MM.1S (cell line): ENCODE measurements around the gene PDE6B.

Experiments
- CTCF ChIP-seq: fragments of 300-600 bp; sonication (generic); IDR thresholded peaks from 2 replicates; pipeline ENCODE4 v1.5.1; 2016; ENCODE audit warnings: antibody characterized with exemption, low read length, mixed read lengths
- EZH2 ChIP-seq: fragments of 300-600 bp; sonication (generic); optimal IDR thresholded peaks from 2 replicates; pipeline ENCODE3; 2017; ENCODE audit warnings: low read depth, mild to moderate bottlenecking, antibody characterized with exemption, low read length, mixed read lengths

DNA sequence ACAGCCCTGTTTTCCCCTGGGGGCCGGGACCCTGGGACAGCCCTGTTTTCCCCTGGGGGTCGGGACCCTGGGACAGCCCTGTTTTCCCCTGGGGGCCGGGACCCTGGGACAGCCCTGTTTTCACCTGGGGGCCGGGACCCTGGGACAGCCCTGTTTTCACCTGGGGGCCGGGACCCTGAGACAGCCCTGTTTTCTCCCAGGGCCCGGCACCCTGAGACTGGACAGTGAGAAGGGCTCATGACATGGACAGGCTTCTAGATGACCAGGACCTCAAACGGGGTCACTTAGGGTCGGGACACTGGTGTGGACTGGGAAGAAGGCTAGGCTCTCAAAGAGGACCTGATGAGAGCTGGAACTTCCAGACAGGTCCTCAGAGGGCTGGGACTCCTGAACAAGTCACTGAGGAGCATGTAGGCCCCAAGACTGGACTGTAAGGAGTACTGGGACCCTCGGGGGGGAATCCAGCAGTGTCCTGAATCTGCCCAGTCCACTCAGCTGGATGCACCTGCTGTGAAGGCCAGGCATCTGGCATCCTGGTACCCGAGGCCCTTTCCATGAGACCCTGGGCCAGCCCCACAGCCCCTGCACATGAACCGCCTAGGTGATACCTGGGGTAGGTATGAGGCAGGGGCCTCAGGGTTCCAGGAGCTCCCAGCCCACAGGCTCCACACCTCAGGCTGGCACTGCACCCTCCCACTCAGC is 82.7 kb downstream of the PDE6B start:
- TF ChIP-seq CTCF (no peak), EZH2 (no peak)
